ENCODE results near the gene MTA1.
A peak's percentile ranks its signal among the peaks of the same experiment; 100 is the strongest.

The MTA1 gene

DNA sequence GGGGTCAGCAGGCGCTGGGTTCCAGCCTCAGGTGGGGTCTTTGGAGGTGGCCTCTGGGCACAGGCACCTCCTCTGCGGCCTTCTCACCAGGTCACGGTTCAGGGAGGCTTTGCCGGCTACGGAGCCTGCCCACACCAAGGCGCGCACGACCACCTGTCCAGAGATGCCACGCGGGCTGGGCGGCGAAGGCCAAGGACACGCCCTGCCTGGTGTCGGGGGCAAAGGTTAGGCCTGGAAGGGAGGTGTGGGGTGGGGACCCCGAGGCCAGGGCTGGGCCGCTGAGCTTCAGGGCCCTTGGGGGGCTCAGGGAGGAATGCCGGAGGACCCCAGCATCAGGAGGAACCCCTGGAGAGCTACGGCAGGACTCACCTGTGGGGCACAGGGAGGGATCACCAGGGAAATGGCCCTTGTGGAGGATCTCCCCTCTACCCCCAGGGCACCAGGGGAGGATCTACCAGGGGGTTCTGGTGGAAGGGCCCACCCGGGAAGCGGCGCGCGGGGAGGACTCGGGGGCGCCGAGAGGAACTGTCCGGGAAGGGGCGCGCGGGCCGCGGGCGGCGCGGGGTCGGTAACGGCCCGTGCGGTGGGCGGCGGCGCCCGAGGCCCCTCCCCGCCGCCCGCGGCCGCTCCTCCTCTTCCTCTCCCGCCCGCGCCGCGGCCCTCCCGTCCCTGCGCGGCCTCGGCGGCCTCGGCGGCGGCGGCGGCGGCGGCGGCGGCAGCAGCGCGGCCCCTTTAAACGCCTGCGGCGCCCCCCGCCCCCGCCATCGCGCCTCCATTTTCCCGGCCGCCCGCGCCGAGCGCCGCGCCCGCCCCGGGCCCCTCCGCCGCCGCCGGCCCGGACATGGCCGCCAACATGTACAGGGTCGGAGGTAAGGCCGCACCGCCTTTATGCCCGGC lies at the start of gene MTA1:
Gene MTA1, plus strand, starts transcription at position 633 of the 897 bp plus-strand sequence. Its CDS starts 209 bp downstream, at position 842.
- DNase-seq = peak; percentile 62

DNA sequence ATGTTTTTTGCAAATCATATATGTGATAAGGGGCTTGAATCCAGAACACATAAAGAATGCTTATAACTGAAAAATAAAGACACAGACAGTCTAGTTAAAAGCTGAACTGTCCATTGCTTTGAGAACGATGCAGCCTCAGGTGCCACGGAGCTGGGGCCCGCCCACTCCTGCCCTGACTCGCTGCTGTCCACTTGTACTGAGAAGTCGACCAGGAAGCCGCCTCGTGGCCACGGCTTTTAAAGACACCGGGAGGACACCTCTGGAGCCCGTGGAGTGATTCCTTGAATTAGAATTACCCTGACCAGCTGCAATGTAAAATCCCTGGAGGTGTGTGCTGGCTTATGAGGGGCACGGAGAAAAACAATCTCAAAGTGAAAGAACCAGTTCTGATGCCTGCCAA lies 45.2 kb upstream of the MTA1 start:
- DNase-seq = no peak

DNA sequence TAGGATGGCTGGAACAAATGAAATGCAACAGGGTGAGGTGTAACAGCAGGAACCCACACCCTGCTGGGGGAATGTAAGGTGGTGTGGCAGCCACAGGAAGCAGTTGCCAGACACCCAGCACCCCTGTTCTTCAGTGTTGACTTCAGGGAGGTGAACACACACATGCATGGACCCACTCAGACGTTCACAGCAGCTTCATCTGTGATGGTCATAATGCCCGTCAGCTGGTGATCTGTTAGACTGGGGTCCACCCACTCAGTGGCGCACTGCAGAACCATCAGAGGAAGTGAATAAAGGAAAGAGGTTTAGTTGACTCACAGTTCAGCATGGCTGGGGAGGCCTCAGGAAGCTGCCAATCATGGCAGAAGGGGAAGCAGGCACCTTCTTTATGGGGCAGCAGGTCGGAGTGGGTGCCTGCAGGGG lies 44.0 kb upstream of the MTA1 start:
- no peak for DNase-seq

DNA sequence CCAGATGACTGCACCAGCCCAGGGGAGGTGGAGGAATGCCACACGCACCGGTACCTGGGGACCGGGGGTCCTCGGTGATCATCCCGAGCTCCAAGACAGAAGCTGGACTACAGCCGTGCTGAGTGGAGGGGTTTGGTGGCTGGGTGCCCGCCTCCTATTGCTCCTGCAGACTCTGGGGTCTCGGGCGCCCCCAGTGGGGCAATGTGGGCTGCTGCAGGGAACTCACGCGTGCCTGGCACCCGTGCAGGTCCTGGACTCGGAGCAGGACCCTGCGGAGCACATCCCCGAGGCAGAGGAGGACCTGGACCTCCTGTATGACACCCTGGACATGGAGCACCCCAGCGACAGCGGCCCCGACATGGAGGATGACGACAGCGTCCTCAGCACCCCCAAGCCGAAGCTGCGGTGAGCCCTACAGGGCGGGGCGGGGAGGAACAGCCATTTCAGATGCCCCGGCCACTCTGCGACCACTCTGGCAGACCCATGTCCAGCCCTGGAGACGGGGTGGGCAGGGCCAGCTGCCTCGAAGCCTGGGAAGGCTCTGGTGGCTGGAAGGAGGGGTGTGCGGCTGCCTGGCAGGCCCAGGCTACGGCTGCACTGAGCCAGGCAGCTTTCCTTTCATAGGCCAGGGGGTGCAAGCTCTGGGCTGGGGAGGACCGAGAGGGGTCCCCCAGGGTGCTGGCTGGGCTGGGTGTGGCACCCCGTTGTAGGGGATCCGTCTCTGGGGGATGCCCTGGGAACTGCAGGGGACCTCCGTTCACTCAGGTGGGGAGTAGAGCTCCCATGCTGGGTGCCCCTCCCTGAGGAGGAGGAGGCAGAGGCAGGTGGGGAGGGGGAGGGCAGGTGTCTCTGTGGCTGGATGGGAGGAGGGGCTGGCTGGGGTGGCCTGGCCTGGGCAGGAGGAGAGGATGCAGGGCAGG lies 42.8 kb upstream of the MTA1 start:
- no peak for DNase-seq

DNA sequence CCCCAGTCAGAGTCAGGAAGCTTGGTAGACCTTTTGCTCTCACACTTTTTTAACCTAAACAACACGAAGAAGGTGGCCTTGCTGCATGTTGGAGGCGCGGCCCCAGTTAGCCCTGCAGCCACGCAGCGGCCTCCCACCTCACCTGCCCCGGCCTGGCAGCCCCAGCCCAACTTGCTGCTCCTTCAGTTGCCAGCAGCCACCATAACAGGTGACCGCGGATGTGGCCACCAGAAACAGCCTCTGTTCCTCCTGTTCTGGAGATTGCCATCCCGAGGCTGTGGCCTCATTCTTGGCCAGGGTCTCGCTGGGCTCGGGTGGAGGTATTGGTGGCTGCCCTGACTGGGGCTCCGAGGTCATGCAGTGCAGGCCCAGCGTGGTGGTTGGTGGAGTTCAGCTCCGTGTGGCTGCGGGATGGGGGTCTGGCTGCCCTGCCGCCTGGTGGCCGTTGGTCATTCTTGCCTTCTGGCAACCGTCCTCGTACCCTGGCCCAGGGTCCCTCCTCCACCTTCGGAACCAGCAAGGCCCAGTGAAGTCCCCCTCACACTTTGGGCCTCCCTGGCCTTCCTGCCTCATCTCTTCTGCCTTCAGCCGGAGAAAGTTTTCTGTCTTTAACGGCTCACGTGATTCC lies 42.0 kb upstream of the MTA1 start:
- DNase-seq = no peak

DNA sequence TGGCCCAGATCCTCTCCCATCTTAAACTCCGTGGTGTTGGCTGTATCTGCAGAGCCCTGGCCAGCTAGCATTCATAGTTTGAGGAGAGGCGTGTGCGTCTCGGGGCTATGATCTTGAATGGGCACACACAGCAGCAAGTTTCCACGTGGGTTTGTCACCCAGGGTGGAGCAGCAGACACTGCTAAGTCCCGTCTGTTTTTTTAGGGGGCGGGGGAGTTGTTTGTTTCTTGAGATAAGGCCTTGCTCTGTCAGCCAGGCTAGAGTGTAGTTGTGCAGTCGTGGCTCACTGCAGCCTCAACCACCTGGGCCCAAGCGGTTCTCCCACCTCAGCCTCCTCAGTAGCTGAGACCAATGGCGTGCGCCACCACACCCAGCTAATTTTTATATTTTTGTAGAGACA lies 41.4 kb upstream of the MTA1 start:
- DNase-seq = no peak

DNA sequence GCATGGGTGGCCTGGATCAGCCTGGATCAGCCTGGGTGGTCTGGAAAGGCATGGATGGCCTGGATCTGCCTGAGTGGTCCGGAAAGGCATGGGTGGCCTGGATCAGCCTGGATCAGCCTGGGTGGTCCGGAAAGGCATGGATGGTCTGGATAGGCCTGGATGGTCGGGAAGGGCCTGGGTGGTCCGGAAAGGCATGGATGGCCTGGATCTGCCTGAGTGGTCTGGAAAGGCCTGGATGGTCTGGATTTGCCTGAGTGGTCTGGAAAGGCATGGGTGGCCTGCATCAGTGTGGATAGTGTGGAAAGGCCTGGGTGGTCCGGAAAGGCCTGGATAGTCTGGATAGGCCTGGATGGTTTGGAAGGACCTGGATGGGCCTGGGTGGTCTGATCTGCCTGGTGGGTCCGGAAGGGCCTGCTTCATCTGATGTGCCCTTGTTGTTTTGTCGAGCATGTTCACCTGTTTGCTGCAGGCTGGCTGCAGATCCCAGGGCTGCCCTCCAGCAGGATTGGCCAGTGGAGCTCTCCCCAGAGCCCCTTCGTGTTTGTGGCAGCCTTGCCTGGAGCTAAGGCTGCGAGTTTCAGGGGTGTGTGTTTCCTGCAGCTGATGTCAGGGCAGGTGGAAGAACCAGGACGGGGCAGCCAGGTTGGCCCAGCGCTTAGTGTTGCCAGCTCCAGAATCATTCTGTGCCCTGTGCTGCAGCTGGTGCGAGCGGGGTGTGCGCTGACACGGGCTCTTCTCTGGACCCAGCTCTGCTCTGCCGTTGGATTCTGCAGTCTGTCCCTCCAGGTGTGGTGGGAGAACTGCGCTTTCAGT lies 40.5 kb upstream of the MTA1 start:
- DNase-seq = no peak

DNA sequence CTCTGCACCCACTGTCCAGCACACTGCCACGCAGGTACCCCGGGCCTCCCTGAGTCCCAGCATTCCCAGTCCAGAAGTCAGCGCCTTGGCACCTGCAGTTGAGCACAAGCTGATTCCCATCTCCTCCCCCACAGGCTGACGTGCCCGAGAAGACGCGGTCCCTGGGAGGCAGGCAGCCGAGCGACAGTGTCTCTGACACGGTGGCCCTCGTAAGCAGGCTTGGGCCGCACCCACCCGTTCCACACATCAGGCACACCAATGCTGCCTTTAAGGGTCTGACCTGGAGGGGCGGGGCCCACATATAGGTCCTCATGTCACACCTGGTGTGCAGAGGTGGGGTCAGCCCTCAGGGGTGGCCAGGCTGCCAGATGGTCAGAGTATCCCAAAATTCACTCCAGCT lies 39.7 kb upstream of the MTA1 start:
- no peak for DNase-seq

DNA sequence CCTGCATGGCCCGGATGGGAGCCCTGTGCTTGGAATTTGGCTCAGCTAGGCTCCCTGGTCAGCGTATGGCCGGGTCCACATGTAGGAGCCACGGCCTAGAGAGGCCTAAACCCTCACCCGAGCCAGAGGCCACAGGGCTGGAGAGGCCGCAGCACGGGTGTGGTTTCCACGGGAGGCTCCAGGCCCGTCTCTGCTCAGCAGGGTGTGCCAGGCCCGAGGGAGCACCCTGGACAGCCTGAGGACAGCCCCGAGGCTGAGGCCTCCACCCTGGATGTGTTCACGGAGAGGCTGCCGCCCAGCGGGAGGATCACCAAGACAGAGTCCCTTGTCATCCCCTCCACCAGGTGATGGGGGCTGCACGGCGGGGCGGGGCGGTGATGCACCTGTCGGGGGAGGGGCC lies 38.9 kb upstream of the MTA1 start:
- DNase-seq = no peak

DNA sequence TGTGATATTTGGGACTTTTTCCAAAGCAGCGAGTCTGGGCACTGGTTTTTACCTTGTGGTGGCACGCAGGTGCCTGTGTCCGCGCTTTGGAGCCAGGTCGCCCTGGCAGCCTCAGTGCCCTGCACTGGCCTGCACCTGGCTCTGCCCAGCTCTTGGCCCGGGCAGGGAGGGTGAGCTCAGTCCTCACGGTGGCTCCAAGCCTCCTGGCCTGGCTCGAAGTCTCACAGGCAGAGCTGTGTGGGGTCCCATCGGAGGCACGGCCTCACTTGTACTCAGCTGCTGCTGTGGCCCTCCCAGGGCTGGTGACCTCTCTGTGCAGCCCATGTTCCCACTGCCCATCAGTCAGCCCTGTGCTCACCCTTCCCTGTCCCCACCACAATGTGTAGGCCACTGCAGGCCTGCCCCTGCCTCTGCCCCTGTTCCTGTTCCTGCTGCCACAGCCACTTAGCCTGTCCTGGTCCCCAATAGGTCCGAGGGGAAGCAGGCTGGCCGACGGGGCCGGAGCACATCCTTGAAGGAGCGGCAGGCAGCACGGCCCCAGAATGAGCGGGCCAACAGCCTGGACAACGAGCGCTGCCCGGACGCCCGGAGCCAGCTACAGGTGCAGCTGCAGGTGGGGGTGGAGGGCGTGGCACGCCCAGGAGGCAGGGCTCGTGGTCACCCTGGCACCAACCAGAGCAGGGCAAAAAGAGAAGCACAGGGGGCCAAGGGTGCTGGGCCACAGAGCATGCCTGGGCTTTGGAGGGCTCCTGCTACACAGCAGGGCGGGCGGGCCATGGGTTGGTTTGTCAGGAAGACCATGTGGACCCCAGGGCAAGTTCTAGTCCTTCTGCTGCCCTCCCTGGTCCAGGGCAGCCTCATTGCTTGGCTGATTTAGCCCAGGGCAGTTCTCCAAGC lies 37.9 kb upstream of the MTA1 start:
- no peak for DNase-seq

DNA sequence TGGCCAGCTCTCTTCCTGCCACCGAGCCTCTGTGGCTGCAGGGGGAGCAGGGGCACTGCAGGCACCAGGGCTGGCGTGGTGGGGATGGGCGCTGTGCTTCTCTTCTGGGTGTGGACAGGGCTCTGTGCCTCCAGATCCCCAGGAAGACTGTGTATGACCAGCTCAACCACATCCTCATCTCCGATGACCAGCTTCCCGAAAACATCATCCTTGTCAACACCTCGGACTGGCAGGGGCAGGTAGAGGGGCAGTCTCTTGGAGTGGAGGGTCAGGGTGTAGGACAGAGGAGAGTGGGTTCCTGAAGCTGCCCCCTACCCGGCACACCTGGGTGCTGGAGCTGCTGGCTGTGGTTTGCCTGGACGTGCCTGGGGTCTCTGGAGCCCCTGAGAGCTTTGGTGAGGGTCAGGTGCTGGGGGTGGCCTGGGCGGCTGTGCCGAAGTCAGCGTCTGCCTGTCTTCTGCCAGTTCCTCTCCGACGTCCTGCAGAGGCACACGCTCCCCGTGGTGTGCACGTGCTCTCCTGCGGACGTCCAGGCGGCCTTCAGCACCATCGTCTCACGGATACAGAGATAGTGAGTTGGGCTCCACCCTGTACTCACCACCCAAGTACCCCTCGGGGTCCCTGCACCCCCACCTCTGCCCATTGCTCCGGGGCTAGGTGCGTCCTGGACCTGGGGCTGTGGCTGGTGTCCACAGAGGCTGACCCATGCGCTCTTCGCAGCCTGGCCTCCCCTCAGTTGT lies 37.1 kb upstream of the MTA1 start:
- no peak for DNase-seq

DNA sequence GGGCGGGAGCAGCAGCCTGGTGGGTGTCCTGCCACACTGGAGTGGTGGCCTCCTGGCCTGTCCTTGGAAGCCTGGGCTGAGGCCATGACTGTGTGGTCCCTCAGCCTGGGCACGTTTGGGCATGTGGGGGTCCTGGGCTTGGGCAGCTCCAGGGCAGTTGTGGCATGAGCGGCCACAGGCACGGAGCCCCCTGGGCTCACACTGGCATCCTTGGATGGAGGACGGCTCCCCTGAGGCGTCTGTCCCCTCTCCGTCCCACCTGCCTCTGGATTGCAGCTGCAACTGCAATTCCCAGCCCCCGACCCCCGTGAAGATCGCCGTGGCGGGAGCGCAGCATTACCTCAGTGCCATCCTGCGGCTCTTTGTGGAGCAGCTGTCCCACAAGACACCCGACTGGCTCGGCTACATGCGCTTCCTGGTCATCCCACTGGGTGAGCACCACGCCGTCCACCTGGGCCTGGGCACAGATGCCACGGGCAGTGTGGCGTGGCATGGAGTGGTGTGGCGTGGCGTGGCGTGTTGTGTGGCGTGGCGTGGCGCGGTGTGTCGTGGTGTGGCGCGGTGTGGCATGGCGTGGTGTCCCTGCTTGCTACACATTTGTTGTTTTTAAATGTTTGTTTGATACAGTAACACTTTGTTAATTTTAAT lies 36.4 kb upstream of the MTA1 start:
- DNase-seq = no peak

DNA sequence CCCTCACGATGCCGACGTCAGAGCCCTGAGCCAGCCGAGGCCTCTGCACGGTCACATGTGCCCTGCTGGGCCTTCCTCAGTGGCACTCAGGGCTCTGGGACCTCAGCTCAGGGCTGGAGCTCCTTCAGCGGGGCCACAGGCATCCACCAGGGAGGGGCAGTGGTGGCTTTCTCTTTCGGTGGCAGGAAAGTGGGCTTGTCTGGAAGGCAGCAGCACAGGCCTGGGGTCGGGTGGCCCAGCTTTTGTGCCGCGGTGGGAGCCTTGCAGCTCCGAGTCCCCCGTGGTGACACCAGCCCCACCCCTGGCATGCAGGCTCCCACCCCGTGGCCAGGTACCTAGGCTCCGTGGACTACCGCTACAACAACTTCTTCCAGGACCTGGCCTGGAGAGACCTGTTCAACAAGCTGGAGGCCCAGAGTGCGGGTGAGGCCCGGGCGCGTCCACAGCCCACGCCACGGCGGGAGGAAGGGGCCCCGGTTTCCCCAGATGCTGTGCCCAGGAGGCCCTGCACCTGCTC lies 35.5 kb upstream of the MTA1 start:
- no peak for DNase-seq

DNA sequence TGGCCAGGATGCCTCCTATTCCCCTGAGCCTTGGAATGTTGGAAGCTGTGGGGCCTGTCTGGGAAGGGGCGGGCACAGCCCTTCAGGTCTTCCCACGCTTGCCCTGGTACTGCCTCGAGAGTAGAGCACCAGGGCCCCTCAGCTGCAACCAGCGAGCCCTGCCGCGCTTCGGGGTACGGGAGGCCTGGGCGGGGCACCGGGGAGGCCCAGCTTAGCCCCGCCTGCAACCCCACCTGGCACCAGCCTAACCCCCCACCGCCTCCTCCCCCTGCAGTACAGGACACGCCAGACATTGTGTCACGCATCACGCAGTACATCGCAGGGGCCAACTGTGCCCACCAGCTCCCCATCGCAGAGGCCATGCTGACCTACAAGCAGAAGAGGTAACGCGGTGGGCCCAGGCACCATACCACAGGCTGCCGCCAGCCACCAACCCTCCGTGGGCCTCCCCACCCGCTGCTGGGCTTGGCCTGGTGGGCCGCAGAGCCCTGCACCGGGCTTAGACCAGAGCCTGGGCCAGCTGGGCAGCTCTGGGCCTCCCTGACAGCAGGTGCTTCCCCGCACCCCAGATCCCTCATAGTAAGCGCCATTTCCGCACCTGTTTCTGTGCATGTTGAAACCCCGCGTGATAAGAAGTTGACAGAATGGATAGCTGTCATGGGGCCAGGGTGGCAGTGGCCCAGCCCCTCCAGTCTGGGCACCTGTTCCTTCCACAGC lies 34.9 kb upstream of the MTA1 start:
- DNase-seq = no peak

DNA sequence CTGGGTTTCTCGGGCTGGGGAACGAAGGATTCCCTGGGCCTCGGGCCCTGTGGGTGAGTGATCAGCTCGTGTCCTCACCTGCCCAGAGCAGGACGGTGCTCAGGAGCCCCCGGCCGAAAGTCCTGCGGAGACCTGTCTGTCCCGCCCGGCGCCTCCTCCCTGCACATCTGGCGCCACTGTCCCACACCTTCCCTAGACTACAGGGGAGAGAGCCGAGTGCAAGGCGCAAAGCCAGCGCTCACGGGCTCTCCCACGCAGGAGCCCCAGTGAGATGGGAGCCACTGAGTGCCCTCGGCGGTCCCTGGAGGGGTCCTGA lies 34.3 kb upstream of the MTA1 start:
- DNase-seq = no peak

DNA sequence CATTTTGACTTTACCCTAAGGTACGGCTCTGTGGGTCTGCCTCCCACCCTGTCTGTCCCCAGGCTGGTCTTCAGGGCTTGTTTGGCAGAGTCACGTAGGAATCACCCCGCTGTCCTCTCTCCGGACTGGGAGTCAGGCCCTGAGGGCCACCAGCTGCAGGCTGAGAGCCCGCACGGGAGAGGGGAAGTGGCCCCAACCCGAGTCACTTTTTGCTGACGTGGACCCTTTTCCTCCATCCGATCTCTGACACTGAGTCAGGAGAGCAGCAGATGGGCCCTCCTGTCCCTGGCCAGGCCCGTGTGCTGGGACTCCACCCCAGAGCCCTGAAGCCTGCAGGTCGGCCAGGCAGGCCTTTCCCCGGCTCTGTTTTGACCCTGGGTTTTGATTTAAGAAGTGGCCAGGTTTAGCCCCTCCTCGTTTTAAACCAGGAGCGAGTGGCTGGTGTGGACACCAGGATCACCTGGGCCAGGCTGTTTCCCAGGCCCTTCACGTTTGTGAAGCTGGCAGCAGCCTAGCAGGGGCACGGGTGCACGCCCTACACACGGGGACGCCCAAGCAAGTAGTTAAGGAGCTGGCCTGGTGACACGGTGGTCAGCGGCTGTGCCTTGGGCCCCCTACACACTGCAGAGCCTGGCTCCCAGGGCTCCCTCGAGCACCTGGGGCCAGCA lies 33.8 kb upstream of the MTA1 start:
- no peak for DNase-seq

DNA sequence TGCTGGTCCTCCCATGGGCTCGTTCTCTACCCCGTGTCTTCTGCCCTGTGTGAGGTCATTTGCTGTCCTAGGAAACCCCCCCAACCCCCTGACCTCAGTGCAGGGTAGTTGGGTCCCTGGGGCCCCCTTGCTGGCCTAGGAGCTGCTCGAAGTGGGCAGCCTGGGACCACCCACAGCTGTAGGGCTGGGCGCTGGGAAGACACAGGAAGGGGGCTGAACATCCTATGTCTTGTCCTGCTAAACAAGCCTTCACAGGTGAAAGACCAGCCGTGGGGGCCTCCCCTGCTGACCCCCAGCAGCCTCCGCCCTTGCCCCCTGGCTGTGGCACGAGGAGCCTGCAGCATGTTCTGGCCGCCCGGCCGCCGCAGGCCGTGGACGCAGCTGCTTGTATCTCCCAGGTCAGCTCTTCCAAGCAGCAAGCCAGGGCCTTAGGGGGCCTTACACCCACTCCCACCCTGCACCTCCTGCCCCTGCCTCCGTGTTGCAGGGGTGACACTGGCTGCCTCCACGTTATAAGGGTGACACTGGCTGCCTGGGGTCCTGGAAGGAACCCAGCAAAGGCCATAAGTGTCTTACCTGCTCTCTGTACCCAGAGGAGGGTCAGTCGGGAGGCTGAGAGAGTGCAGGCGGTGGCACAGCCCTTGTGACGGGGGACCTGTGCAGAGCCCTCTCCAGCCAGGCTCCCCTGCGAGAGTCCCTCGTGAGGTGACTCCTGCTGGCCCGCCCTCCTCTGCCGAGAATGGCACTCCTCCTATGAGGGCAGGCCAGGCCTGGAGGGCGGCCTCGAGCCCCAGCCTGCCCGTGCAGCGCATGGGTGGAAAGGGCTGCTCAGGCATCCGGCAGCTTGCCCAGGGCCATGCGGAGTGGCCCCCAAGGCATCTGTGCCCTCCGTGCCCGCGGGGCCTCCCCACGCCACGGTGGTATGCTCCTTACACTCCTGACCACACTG lies 32.8 kb upstream of the MTA1 start:
- no peak for DNase-seq

DNA sequence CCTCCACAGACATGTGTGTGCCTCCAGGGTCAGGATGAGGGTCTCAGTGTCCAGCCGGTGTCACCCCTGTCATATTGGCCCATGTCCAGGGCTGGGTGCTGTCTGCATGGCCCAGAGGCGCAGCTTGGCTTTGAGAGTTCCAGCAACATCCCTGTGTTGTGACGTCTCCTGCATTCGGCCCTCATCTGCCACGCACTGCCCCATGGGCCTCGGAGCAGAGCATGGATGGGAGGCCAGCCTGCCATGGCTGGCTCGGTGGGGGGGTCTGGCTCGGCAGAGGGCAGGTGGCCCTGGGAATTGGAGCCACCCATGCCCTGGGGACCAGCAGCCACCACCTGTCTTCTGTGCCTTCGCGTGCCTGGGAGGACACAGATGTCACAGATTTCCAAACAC lies 32.1 kb upstream of the MTA1 start:
- no peak for DNase-seq

Measured in RPMI8226 (cell line).